HG03103 (cell line): ENCODE measurements around the gene SMIM38.

ENCODE experiments used
- ATAC-seq: cut with Tn5 transposase; IDR thresholded peaks from one replicate; pipeline ENCODE4 v1.9.1; 2021; ENCODE audit warnings: low read depth; ENCODE audit not compliant: unreplicated experiment

The SMIM38 gene

GRCh38 chr11:69199583-69200315 lies 44.0 kb downstream of the SMIM38 start:
- ATAC-seq = no peak

- no peak for ATAC-seq
Measured at GRCh38 chr11:69200331-69201065, 44.8 kb downstream of the SMIM38 start.

- no peak for ATAC-seq
Measured at GRCh38 chr11:69201066-69201365, 45.3 kb downstream of the SMIM38 start.

- no peak for ATAC-seq
Measured at GRCh38 chr11:69201764-69202370, 46.1 kb downstream of the SMIM38 start.

- no peak for ATAC-seq
Measured at GRCh38 chr11:69202511-69203221, 46.9 kb downstream of the SMIM38 start.

GRCh38 chr11:69203381-69203780 lies 47.6 kb downstream of the SMIM38 start:
- ATAC-seq = no peak

GRCh38 chr11:69203901-69204245 lies 48.1 kb downstream of the SMIM38 start:
- ATAC-seq = no peak

GRCh38 chr11:69204246-69204940 lies 48.7 kb downstream of the SMIM38 start:
- ATAC-seq = no peak

- ATAC-seq = no peak
Measured at GRCh38 chr11:69204941-69205742, 49.4 kb downstream of the SMIM38 start.
